Vagina (tissue), 2 donors: ENCODE results near the gene MYL6. TPM values are rescaled to one million over a fixed set of nuclear protein-coding genes. Genes with fewer than 3 reads are reported as not detected.
A peak's percentile ranks its signal among the peaks of the same experiment; 100 is the strongest.

Source experiments
- DNase-seq, 2 donors: peaks; one replicate each; pipeline ENCODE4 v3.0.0-alpha.2; 2017; ENCODE audit errors: extremely low spot score in 2 of 2
- H3K27ac ChIP-seq: fragments of 200-600 bp; sonication (generic); one replicate; pipeline ENCODE4 v1.5.1; 2019
- H3K27me3 ChIP-seq: fragments of 200-600 bp; sonication (generic); one replicate; pipeline ENCODE4 v1.5.1; 2019
- H3K36me3 ChIP-seq, 2 donors: fragments of 200-600 bp; sonication (generic); one replicate each; pipeline ENCODE4 v1.5.1; 2017 to 2019
- H3K4me1 ChIP-seq: fragments of 200-600 bp; sonication (generic); one replicate; pipeline ENCODE4 v1.5.1; 2019
- H3K4me3 ChIP-seq, 2 donors: fragments of 200-600 bp; sonication (generic); 1 replicate in 1 of 2; 2 replicates in 1 of 2; pipeline ENCODE4 v1.5.1; 2016 to 2019
- H3K9me3 ChIP-seq: fragments of 200-600 bp; sonication (generic); one replicate; pipeline ENCODE4 v1.5.1; 2019
- POLR2A ChIP-seq, 2 donors: fragments of 450-650 bp; IDR thresholded peaks; one replicate each; pipeline ENCODE4 v1.6.1; 2017; ENCODE audit warnings: antibody characterized with exemption in 2 of 2, mild to moderate bottlenecking in 2 of 2, moderate library complexity in 2 of 2
- POLR2AphosphoS5 ChIP-seq, 2 donors: sonication (generic); formaldehyde crosslinking; IDR thresholded peaks; one replicate each; pipeline ENCODE4 v1.9.0; 2017; ENCODE audit warnings: antibody characterized with exemption in 2 of 2, mild to moderate bottlenecking in 2 of 2, low read depth in 1 of 2; ENCODE audit not compliant: insufficient read depth in 1 of 2
- intact Hi-C: fragments of 100-400 bp; cut with DNase I; formaldehyde crosslinking; loops from one replicate; pipeline ENCODE4 v1.15.1; 2023
- total RNA-seq: library from RNA; depleted of rRNA; stranded (reverse); fragments of >200 nt; gene quantifications from one replicate; pipeline ENCODE4 v1.2.3, GENCODE V29; 2016
- TF ChIP-seq, protein P1 (sequence below), 3 experiments: fragments of 450-650 bp in 2 of 3; fragments of 200-600 bp in 1 of 3; sonication (generic) in 1 of 3; IDR thresholded peaks; one replicate each; pipeline ENCODE4 v1.5.1; 2017 to 2019; ENCODE audit warnings: antibody characterized with exemption in 3 of 3, mild to moderate bottlenecking in 2 of 3, moderate library complexity in 2 of 3

Gene MYL6
- total RNA-seq, 1 donor from 2014 or later, result 2,285 TPM

GRCh38 chr12:56150563-56150962 is 7.6 kb upstream of the MYL6 start:
- no peak overlapping the region for H3K27ac ChIP-seq
- peaks cover 31% of the 10 kb centered on the region for H3K4me1 ChIP-seq
- H3K36me3 ChIP-seq, result no peaks in the 10 kb centered on the region
- no peak for DNase-seq
- intact Hi-C loops, result no loop called here
- H3K4me3 ChIP-seq, result no peak overlapping the region
- TF ChIP-seq POLR2AphosphoS5 (IDR thresholded peaks at IDR 0.05; ENCODE audit: insufficient read depth in 1 of 2, low read depth in 1 of 2) (no peak), POLR2A (IDR thresholded peaks at IDR 0.05) (no peak)
- TF ChIP-seq, protein P1, sequence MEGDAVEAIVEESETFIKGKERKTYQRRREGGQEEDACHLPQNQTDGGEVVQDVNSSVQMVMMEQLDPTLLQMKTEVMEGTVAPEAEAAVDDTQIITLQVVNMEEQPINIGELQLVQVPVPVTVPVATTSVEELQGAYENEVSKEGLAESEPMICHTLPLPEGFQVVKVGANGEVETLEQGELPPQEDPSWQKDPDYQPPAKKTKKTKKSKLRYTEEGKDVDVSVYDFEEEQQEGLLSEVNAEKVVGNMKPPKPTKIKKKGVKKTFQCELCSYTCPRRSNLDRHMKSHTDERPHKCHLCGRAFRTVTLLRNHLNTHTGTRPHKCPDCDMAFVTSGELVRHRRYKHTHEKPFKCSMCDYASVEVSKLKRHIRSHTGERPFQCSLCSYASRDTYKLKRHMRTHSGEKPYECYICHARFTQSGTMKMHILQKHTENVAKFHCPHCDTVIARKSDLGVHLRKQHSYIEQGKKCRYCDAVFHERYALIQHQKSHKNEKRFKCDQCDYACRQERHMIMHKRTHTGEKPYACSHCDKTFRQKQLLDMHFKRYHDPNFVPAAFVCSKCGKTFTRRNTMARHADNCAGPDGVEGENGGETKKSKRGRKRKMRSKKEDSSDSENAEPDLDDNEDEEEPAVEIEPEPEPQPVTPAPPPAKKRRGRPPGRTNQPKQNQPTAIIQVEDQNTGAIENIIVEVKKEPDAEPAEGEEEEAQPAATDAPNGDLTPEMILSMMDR (IDR thresholded peaks at IDR 0.05), result no peak
- no peaks in the 10 kb centered on the region for H3K9me3 ChIP-seq
- H3K27me3 ChIP-seq, result no peaks in the 10 kb centered on the region

DNA sequence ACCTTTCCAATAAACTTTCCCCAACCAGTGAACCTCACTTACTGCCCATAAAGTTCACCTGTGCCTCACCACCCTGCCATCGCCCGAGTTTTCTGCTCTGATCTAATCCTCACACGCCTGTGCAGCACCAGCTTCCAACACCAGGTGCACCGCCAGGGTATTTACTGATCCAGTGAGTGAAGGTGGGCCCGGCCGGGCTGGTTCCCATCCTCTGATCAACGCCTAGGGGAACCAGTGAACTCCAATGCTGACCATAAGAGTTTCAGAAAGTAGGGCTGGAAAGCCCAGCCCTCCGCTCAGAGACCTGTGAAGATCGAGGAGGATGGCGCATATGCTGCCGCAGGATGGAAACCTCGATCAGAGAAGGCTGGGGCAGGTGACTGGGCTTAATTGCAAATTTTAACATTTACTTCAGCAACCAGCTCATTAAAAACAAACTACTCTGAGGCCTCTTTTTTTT is 6.5 kb upstream of the MYL6 start:
- no peak for DNase-seq
- Histone ChIP-seq H3K27ac (peak overlapping the region; percentile 89), H3K4me3 (peak overlapping the region; percentile 42 to 57), H3K4me1 (peaks cover 33% of the 10 kb centered on the region), H3K27me3 (no peaks in the 10 kb centered on the region), H3K36me3 (no peaks in the 10 kb centered on the region), H3K9me3 (no peaks in the 10 kb centered on the region)
- TF ChIP-seq, protein P1 (IDR thresholded peaks at IDR 0.05), result peak in 1 of 3 experiments; percentile 40
- TF ChIP-seq POLR2AphosphoS5 (IDR thresholded peaks at IDR 0.05; ENCODE audit: insufficient read depth in 1 of 2, low read depth in 1 of 2) (no peak), POLR2A (IDR thresholded peaks at IDR 0.05) (no peak)
- intact Hi-C loops, result no loop called here

- intact Hi-C loops, result no loop called here
Observed at GRCh38 chr12:56152132-56152755, 5.9 kb upstream of the MYL6 start, which contains the start of gene MYL6B. TSS of gene MYL6B (plus strand) at chr12:56152587. CDS start at chr12:56153919, 1,332 bp downstream.

DNA sequence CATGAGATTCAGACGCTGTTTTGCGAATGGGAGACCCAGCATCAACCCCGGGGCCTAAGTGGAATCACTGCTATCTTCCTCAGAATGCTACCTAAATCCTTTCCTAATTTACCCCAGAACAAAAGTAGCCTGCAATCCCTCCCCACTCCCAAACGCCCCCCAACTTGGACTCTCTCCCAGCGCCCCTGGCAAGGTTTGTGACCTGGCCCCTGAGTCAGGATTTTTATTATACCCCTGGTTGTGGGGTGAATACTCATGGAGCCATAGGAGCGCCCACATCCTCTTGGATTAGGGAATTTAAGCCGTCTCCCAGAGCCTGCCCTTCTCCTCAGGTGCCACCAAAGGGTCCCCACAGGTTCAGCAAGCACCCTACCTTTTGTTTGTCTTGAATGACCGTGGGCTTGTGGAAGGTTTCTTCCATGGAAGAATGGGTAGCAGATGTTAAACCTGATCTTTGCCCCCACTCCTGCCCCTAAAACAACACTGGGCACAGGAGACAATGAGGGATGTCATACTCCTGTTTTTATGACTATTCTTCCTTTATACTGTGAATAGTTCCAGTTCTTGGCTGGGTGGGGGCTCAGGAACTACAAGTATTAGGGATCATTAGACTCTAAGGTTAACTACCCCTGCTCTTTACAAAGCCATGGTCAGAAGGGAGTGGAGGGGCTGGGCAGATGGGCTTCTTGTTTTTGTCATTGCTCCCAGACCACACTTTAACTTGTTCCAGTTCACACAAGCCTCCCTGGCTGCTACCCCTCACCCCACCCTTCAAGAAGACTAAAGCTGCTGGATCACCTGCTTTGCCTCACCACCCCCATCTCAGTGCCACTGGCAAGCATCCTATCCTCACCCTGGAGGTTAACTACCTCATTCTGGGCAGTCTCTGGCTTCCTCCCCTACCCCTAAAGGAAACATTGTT is 5.1 kb upstream of the MYL6 start:
- intact Hi-C loops, result no loop called here
- Histone ChIP-seq H3K9me3 (no peaks in the 10 kb centered on the region), H3K27me3 (no peaks in the 10 kb centered on the region), H3K4me1 (peaks cover 33% of the 10 kb centered on the region), H3K27ac (peak overlapping the region; percentile 89), H3K4me3 (peak overlapping the region; percentile 42 to 57), H3K36me3 (no peaks in the 10 kb centered on the region)
- no peak for DNase-seq
- TF ChIP-seq POLR2A (IDR thresholded peaks at IDR 0.05), result no peak
- no peak for TF ChIP-seq POLR2AphosphoS5 (IDR thresholded peaks at IDR 0.05; ENCODE audit: insufficient read depth in 1 of 2, low read depth in 1 of 2)
- TF ChIP-seq, protein P1 (IDR thresholded peaks at IDR 0.05), result no peak

More at GRCh38 chr12:56152132-56152755, 5.9 kb upstream of the MYL6 start, which contains the start of gene MYL6B:
- Histone ChIP-seq H3K27ac (peak within 1 kb of the TSS; percentile 89), H3K4me1 (peaks cover 33% of the 10 kb centered on the region), H3K4me3 (peak within 1 kb of the TSS; percentile 42 to 57), H3K36me3 (no peaks in the 10 kb centered on the region), H3K27me3 (no peaks in the 10 kb centered on the region), H3K9me3 (no peaks in the 10 kb centered on the region)
- DNase-seq, result no peak
- TF ChIP-seq POLR2AphosphoS5 (IDR thresholded peaks at IDR 0.05; ENCODE audit: insufficient read depth in 1 of 2, low read depth in 1 of 2) (peak; percentile 89 to 99), POLR2A (IDR thresholded peaks at IDR 0.05) (peak in 1 of 2 donors; percentile 28)
- TF ChIP-seq, protein P1 (IDR thresholded peaks at IDR 0.05), result no peak
